Liver (tissue), 9 donors: ENCODE measurements around the gene ENTPD1. TPM values are rescaled to one million over a fixed set of nuclear protein-coding genes. Genes with fewer than 3 reads are reported as not detected.

Experiments
- DNase-seq: peaks from one replicate; pipeline ENCODE4 v3.0.0-alpha.2; 2017; ENCODE audit warnings: low spot score
- H3K27ac ChIP-seq, 2 donors: one replicate each; pipeline ENCODE4 v1.7.0; 2013; ENCODE audit warnings: inconsistent platforms in 2 of 2, low read length in 2 of 2, control low read depth in 1 of 2, low read depth in 1 of 2, mild to moderate bottlenecking in 1 of 2
- H3K27me3 ChIP-seq, 4 donors: one replicate each; pipeline versions ENCODE4 v1.6.1 to v1.7.0; 2013; ENCODE audit warnings: low read length in 3 of 4, inconsistent platforms in 1 of 4, mild to moderate bottlenecking in 1 of 4, moderate library complexity in 1 of 4; ENCODE audit not compliant: control insufficient read depth in 4 of 4, insufficient read depth in 4 of 4
- H3K36me3 ChIP-seq, 4 donors: one replicate each; pipeline versions ENCODE4 v1.6.1 to v1.7.0; 2013; ENCODE audit warnings: low read length in 3 of 4, mild to moderate bottlenecking in 3 of 4, low read depth in 1 of 4, moderate library complexity in 1 of 4; ENCODE audit not compliant: control insufficient read depth in 4 of 4, insufficient read depth in 3 of 4
- H3K4me1 ChIP-seq, 4 donors: one replicate each; pipeline versions ENCODE4 v1.6.1 to v1.7.0; 2013; ENCODE audit warnings: low read length in 3 of 4, mild to moderate bottlenecking in 3 of 4, moderate library complexity in 1 of 4; ENCODE audit not compliant: control insufficient read depth in 4 of 4, insufficient read depth in 4 of 4
- H3K4me3 ChIP-seq, 3 donors: one replicate each; pipeline versions ENCODE4 v1.6.1 to v1.7.0; 2013; ENCODE audit warnings: low read length in 3 of 3, control low read depth in 1 of 3, low read depth in 1 of 3, mild to moderate bottlenecking in 1 of 3
- H3K9ac ChIP-seq, 2 donors: one replicate each; pipeline ENCODE4 v1.7.0; 2013; ENCODE audit warnings: low read length in 2 of 2, mild to moderate bottlenecking in 2 of 2, moderate library complexity in 2 of 2, control low read depth in 1 of 2, low read depth in 1 of 2
- H3K9me3 ChIP-seq, 4 donors: one replicate each; pipeline versions ENCODE4 v1.6.1 to v1.7.0; 2013; ENCODE audit warnings: low read length in 3 of 4; ENCODE audit not compliant: control insufficient read depth in 4 of 4
- FOXA1 ChIP-seq: IDR thresholded peaks from 2 replicates; pipeline ENCODE4 v1.6.1; 2016; ENCODE audit warnings: antibody characterized with exemption
- FOXA2 ChIP-seq: IDR thresholded peaks from 2 replicates; pipeline ENCODE4 v1.6.1; 2016; ENCODE audit warnings: antibody characterized with exemption
- HNF4A ChIP-seq, 2 donors: conservative IDR thresholded peaks; 2 replicates each; pipeline ENCODE4 v1.6.1; 2016; ENCODE audit warnings: antibody characterized with exemption in 2 of 2, mild to moderate bottlenecking in 2 of 2
- HNF4G ChIP-seq: IDR thresholded peaks from 2 replicates; pipeline ENCODE4 v1.6.1; 2016; ENCODE audit warnings: antibody characterized with exemption
- JUND ChIP-seq, 2 donors: IDR thresholded peaks; 2 replicates each; pipeline ENCODE4 v1.6.1; 2016; ENCODE audit warnings: antibody characterized with exemption in 2 of 2
- RAD21 ChIP-seq, 2 donors: IDR thresholded peaks; 2 replicates each; pipeline ENCODE4 v1.6.1; 2016; ENCODE audit warnings: antibody characterized with exemption in 2 of 2, mild to moderate bottlenecking in 2 of 2
- RXRA ChIP-seq, 2 donors: IDR thresholded peaks; 2 replicates each; pipeline ENCODE4 v1.6.1; 2017 to 2018; ENCODE audit warnings: antibody characterized with exemption in 2 of 2, mild to moderate bottlenecking in 1 of 2
- SP1 ChIP-seq: IDR thresholded peaks from 2 replicates; pipeline ENCODE4 v1.6.1; 2018; ENCODE audit warnings: antibody characterized with exemption, mild to moderate bottlenecking
- TAF1 ChIP-seq: conservative IDR thresholded peaks from 2 replicates; pipeline ENCODE4 v1.6.1; 2016; ENCODE audit warnings: antibody characterized with exemption, mild to moderate bottlenecking
- YY1 ChIP-seq: IDR thresholded peaks from 2 replicates; pipeline ENCODE4 v1.6.1; 2016; ENCODE audit warnings: antibody characterized with exemption, mild to moderate bottlenecking
- WGBS: extraction: QIAGEN DNeasy Blood & Tissue Kit; methylation state at CpG from one replicate; pipeline ENCODE4 v1.1.7; 2013; 5-methylcytosine and 5-hydroxymethylcytosine counted together
- polyA plus RNA-seq, 2 donors: library from polyadenylated mRNA; stranded (reverse) in 1 of 2; unstranded in 1 of 2; fragments of 200-250 nt in 1 of 2; fragments of >200 nt in 1 of 2; fragmentation: Nextera tagmentation in 1 of 2; extraction: Ambion mirVana in 1 of 2; gene quantifications; one replicate each; pipeline versions ENCODE4 v1.2.1 to v1.2.3, GENCODE V29; 2013 to 2015
- total RNA-seq, 2 donors: library from RNA; depleted of rRNA; stranded (reverse); fragments of >200 nt; gene quantifications; one replicate each; pipeline ENCODE4 v1.2.3, GENCODE V29; 2014
- TF ChIP-seq, protein P1 (sequence below): fragments of 150-350 bp; IDR thresholded peaks from 2 replicates; pipeline ENCODE4 v1.5.1; 2017; ENCODE audit warnings: improper control_type of control experiment, low read depth, low read length; ENCODE audit not compliant: missing input control
- TF ChIP-seq, protein P2 (sequence below): IDR thresholded peaks from 2 replicates; pipeline ENCODE4 v1.6.1; 2016; ENCODE audit warnings: antibody characterized with exemption
- TF ChIP-seq, protein P3 (sequence below): IDR thresholded peaks from 2 replicates; pipeline ENCODE4 v1.6.1; 2016; ENCODE audit warnings: antibody characterized with exemption, mild to moderate bottlenecking
- TF ChIP-seq, protein P4 (sequence below): IDR thresholded peaks from 2 replicates; pipeline ENCODE4 v1.6.1; 2016; ENCODE audit warnings: antibody characterized with exemption
- donor health status: healthy.
- donor health status: healthy.
- donor health status: healthy.
- donor health status: healthy.
- donor health status: healthy.

The ENTPD1 gene
- total and polyA plus RNA-seq, 4 donors: 2.1 to 8.0 (median 4.3) TPM

DNA sequence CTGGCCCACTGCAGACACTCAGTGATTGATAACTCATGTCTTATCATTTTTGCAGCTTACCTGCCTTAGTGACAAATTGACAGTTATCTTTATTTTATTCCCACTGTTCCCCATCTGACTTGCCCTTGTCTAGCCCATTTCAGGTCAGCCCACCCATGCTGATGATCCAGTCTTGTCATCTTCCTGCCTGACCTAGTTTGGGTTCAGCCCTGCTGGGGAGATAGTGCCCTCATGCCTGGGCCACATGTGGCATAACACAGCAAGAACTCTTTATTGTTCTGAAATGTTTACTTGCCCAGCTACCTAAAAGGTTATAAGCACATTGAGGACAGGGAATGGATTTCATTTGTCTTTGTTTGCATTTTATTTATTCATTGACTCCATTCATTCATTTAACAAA, 75.6 kb downstream of the ENTPD1 start:
- H3K4me1 ChIP-seq: no peaks in the 10 kb centered on the region
- no peak for DNase-seq

DNA sequence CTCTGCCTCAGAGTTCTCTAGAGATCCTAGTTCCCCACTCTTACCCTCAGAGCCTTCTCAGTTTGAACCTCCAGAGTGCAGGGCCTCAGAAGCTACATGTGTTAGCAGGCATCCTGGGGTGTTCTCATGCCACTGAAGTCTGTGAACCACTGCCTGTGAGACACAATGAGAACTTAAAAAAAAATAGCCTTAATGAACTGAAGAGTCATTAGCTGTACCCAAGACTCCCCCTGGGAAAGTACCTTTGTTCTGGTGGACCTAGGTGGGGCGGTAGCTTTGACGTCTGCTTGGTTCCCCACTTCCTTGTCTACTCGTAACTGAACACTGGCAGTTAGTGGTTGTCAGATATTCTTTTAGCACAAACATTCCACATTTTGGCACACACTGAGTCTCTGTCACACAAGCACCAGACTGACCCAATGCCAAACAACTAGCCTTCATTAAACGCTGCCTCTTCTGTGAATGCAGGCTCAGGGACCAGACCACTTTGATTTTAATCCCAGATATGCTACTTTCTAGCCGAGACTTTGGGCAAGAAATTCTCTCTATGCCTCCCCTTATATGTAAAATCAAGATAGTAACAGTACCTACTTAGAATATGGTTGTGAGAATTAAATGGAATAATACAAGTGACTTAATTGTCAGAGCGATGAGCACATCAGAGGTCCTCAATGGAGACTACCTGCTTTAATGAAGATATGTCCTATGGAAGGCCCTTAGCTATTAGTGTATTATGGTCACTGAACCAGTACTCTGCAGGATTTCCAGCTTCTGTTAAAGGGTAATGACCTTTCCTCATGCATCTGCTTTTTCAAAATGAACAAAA, 76.5 kb downstream of the ENTPD1 start:
- H3K27me3 ChIP-seq: no peaks in the 10 kb centered on the region
- WGBS: 78% methylated on average over 6 of the region's 6 CpGs
- no peak for DNase-seq

More for the DNA sequence above, 75.6 kb downstream of the ENTPD1 start:
- Histone ChIP-seq H3K4me3 (no peak overlapping the region), H3K27me3 (no peaks in the 10 kb centered on the region), H3K9ac (no peak overlapping the region), H3K36me3 (no peaks in the 10 kb centered on the region), H3K9me3 (no peaks in the 10 kb centered on the region), H3K27ac (no peak overlapping the region)
- no peak for TF ChIP-seq SP1
- TF ChIP-seq, protein P1, sequence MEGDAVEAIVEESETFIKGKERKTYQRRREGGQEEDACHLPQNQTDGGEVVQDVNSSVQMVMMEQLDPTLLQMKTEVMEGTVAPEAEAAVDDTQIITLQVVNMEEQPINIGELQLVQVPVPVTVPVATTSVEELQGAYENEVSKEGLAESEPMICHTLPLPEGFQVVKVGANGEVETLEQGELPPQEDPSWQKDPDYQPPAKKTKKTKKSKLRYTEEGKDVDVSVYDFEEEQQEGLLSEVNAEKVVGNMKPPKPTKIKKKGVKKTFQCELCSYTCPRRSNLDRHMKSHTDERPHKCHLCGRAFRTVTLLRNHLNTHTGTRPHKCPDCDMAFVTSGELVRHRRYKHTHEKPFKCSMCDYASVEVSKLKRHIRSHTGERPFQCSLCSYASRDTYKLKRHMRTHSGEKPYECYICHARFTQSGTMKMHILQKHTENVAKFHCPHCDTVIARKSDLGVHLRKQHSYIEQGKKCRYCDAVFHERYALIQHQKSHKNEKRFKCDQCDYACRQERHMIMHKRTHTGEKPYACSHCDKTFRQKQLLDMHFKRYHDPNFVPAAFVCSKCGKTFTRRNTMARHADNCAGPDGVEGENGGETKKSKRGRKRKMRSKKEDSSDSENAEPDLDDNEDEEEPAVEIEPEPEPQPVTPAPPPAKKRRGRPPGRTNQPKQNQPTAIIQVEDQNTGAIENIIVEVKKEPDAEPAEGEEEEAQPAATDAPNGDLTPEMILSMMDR: no peak
- TF ChIP-seq JUND (IDR thresholded peaks at IDR 0.05): no peak
- TF ChIP-seq, protein P2, sequence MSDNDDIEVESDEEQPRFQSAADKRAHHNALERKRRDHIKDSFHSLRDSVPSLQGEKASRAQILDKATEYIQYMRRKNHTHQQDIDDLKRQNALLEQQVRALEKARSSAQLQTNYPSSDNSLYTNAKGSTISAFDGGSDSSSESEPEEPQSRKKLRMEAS: no peak
- no peak for TF ChIP-seq RXRA (IDR thresholded peaks at IDR 0.05)
- TF ChIP-seq YY1: no peak
- no peak for TF ChIP-seq TAF1

More for the DNA sequence above, 76.5 kb downstream of the ENTPD1 start:
- no peaks in the 10 kb centered on the region for H3K9me3 ChIP-seq
- H3K4me1 ChIP-seq: no peaks in the 10 kb centered on the region
- H3K9ac ChIP-seq: no peak overlapping the region
- no peaks in the 10 kb centered on the region for H3K36me3 ChIP-seq
- TF ChIP-seq SP1 (no peak), FOXA2 (no peak), TAF1 (no peak), HNF4G (no peak), RXRA (IDR thresholded peaks at IDR 0.05) (no peak), FOXA1 (no peak), HNF4A (conservative IDR thresholded peaks at IDR 0.05) (no peak), RAD21 (IDR thresholded peaks at IDR 0.05) (no peak), JUND (IDR thresholded peaks at IDR 0.05) (no peak)
- TF ChIP-seq, protein P2: no peak
- TF ChIP-seq, protein P3, sequence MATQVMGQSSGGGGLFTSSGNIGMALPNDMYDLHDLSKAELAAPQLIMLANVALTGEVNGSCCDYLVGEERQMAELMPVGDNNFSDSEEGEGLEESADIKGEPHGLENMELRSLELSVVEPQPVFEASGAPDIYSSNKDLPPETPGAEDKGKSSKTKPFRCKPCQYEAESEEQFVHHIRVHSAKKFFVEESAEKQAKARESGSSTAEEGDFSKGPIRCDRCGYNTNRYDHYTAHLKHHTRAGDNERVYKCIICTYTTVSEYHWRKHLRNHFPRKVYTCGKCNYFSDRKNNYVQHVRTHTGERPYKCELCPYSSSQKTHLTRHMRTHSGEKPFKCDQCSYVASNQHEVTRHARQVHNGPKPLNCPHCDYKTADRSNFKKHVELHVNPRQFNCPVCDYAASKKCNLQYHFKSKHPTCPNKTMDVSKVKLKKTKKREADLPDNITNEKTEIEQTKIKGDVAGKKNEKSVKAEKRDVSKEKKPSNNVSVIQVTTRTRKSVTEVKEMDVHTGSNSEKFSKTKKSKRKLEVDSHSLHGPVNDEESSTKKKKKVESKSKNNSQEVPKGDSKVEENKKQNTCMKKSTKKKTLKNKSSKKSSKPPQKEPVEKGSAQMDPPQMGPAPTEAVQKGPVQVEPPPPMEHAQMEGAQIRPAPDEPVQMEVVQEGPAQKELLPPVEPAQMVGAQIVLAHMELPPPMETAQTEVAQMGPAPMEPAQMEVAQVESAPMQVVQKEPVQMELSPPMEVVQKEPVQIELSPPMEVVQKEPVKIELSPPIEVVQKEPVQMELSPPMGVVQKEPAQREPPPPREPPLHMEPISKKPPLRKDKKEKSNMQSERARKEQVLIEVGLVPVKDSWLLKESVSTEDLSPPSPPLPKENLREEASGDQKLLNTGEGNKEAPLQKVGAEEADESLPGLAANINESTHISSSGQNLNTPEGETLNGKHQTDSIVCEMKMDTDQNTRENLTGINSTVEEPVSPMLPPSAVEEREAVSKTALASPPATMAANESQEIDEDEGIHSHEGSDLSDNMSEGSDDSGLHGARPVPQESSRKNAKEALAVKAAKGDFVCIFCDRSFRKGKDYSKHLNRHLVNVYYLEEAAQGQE: no peak
- TF ChIP-seq, protein P1: no peak
- TF ChIP-seq, protein P4, sequence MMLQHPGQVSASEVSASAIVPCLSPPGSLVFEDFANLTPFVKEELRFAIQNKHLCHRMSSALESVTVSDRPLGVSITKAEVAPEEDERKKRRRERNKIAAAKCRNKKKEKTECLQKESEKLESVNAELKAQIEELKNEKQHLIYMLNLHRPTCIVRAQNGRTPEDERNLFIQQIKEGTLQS: no peak
- no peak overlapping the region for H3K4me3 ChIP-seq
- H3K27ac ChIP-seq: peak overlapping the region in 1 of 2 donors; percentile 5
